ENCODE measurements around the gene ATP10A.

ATP10A gene

DNA sequence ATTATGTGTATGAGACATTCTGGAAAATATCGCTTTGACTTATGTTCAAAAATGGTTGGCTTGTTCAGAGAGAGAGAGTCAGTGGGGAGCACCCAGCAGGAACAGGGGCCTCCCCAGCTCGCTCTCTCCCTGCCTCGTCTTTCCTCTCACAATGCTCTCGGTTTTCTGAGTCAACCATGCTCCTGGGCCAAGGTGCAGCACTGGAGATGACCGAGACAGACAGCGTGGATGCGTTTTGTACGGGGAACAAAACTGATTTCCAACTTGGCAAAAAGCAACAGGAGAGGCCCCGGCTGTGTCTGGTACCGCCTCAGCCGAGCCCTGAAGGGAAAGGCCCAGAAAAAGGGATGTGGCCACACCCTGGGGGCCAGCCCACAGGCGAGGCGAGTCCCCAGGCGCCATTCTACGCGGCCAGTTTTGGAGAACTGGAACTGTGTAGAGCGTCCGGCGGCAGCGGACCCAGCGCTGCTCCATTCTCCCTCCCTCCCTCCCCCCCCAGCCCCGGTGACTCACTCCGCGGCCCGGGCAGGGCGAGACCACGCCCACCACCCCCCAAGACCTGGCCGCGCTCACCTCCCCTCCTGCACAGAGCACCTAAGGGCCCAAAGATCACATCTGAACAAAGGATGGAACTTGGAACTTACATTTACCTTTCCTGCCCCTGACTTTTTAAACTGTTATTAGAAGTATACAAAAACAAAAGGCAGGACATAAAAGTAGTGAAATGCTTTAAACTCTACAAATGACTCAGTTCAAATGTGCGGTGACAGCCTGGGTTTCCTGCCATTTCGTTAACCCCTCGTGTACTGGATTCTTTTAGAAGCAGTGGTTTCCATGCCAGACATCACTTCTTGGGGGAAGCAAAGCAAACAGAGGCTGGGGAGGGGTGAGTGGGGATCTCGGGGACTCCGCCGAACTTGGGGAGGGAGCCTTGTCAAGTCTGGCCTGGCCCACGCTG lies 12.7 kb downstream of the ATP10A start:
- H3K9ac ChIP-seq, result no peak overlapping the region
- H3K4me1 ChIP-seq, result peaks cover 8% of the 10 kb centered on the region
- H2AFZ ChIP-seq, result peak overlapping the region; percentile 58
- peaks cover 3% of the 10 kb centered on the region for H3K79me2 ChIP-seq
- H3K27ac ChIP-seq, result peak overlapping the region; percentile 59
- peak overlapping the region; percentile 25 for H3K4me3 ChIP-seq (ENCODE audit: low read depth, low read length)
- H3K9me3 ChIP-seq (ENCODE audit: control insufficient read depth, low read length), result no peaks in the 10 kb centered on the region
- no peaks in the 10 kb centered on the region for H3K27me3 ChIP-seq (ENCODE audit: control insufficient read depth, insufficient read depth, low read length)
- H3K36me3 ChIP-seq (ENCODE audit: control insufficient read depth, insufficient read depth, low read length), result no peaks in the 10 kb centered on the region
- H3K4me2 ChIP-seq (ENCODE audit: low read length), result peak overlapping the region; percentile 37
- TF ChIP-seq, protein P1, sequence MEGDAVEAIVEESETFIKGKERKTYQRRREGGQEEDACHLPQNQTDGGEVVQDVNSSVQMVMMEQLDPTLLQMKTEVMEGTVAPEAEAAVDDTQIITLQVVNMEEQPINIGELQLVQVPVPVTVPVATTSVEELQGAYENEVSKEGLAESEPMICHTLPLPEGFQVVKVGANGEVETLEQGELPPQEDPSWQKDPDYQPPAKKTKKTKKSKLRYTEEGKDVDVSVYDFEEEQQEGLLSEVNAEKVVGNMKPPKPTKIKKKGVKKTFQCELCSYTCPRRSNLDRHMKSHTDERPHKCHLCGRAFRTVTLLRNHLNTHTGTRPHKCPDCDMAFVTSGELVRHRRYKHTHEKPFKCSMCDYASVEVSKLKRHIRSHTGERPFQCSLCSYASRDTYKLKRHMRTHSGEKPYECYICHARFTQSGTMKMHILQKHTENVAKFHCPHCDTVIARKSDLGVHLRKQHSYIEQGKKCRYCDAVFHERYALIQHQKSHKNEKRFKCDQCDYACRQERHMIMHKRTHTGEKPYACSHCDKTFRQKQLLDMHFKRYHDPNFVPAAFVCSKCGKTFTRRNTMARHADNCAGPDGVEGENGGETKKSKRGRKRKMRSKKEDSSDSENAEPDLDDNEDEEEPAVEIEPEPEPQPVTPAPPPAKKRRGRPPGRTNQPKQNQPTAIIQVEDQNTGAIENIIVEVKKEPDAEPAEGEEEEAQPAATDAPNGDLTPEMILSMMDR (IDR thresholded peaks at IDR 0.05), result no peak

DNA sequence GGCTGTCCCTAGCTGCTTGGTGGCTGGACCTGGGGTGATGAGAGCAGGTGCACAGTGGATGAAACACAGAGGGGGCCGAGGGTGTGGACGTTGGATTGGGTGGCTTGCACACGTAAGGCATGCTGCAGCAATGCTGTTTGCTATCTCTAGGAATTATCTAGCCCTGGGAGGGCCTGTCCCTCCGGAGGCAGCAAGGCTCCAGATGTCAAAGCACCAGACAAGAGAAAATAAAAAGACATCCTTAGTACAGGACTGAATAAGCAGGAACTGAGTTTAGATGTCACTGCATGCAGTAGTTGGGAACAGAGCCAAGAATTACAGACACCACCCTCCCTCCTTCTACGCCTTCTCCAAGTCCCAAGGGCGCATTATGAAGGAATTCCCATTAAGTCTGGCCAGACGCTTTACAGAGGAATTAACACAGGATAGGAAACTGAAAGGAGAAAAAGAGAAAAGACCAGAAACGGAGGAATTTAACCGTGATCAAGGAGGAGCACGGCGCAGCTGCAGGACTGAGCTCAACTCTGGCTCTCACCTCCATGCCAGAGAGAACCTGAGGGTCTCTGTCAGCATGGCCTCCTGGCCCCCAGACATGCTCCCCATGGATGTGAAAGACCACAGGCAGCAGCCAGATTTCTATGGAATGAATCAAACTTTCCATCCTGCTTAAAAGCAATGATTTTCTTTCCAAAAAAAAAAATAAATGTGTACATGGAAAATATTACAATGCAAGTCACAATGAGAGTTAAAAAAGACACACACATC lies 13.8 kb downstream of the ATP10A start:
- Histone ChIP-seq H3K4me1 (peaks cover 8% of the 10 kb centered on the region), H3K9me3 (ENCODE audit: control insufficient read depth, low read length) (no peaks in the 10 kb centered on the region), H3K36me3 (ENCODE audit: control insufficient read depth, insufficient read depth, low read length) (no peaks in the 10 kb centered on the region), H3K4me3 (ENCODE audit: low read depth, low read length) (no peak overlapping the region), H3K4me2 (ENCODE audit: low read length) (peak overlapping the region; percentile 25), H3K27ac (no peak overlapping the region), H3K9ac (no peak overlapping the region), H3K79me2 (peaks cover 7% of the 10 kb centered on the region), H3K27me3 (ENCODE audit: control insufficient read depth, insufficient read depth, low read length) (no peaks in the 10 kb centered on the region), H2AFZ (no peak overlapping the region)
- TF ChIP-seq, protein P1 (IDR thresholded peaks at IDR 0.05), result no peak

DNA sequence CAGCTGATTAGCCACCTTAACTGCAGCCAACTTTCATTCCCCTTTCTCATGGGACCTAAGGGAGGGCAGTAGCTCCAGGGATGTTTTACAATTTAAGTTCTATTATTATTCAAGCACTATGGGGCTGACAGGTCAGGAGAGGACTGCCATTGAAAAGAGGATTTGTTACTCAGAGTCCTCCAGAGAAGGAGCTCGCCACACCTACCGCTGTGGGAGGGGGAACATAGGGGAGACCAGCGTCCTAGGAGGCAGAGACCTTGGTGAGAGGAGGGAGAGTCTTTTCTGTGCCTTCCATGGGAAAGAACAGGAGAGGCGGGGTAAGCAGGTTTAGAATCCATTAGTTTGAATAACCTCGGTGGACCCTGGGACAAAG lies 14.4 kb downstream of the ATP10A start:
- Histone ChIP-seq H3K79me2 (peaks cover 7% of the 10 kb centered on the region), H3K36me3 (ENCODE audit: control insufficient read depth, insufficient read depth, low read length) (no peaks in the 10 kb centered on the region), H3K27ac (no peak overlapping the region), H3K4me1 (peaks cover 8% of the 10 kb centered on the region), H3K4me2 (ENCODE audit: low read length) (no peak overlapping the region), H3K4me3 (ENCODE audit: low read depth, low read length) (no peak overlapping the region), H3K9me3 (ENCODE audit: control insufficient read depth, low read length) (no peaks in the 10 kb centered on the region), H2AFZ (no peak overlapping the region), H3K27me3 (ENCODE audit: control insufficient read depth, insufficient read depth, low read length) (no peaks in the 10 kb centered on the region), H3K9ac (no peak overlapping the region)
- TF ChIP-seq, protein P1 (IDR thresholded peaks at IDR 0.05), result no peak

DNA sequence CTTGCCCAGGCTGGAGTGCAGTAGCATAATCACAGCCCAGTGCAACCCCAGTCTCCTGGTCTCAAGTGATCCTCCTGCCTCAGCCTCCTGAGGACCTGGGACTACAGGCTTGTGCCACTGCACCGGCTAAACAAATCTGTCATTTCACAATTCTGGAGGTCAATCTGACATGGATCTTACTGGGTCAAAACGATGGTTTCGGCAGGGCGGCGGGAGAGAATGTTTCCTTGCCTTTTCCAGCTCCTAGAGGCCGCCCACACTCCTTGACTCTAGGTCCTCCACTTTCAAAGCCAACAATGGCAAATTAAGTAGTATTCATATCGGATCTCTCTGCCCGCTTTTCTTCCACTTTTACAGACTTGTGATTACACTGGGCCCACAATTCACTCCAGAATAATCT lies 14.8 kb downstream of the ATP10A start:
- no peak overlapping the region for H3K4me2 ChIP-seq (ENCODE audit: low read length)
- H3K9ac ChIP-seq, result no peak overlapping the region
- TF ChIP-seq, protein P1 (IDR thresholded peaks at IDR 0.05), result no peak
- H3K27ac ChIP-seq, result no peak overlapping the region
- no peaks in the 10 kb centered on the region for H3K27me3 ChIP-seq (ENCODE audit: control insufficient read depth, insufficient read depth, low read length)
- no peak overlapping the region for H3K4me3 ChIP-seq (ENCODE audit: low read depth, low read length)
- H3K4me1 ChIP-seq, result peaks cover 8% of the 10 kb centered on the region
- no peak overlapping the region for H2AFZ ChIP-seq
- no peaks in the 10 kb centered on the region for H3K36me3 ChIP-seq (ENCODE audit: control insufficient read depth, insufficient read depth, low read length)
- H3K79me2 ChIP-seq, result peaks cover 7% of the 10 kb centered on the region
- no peaks in the 10 kb centered on the region for H3K9me3 ChIP-seq (ENCODE audit: control insufficient read depth, low read length)
